VCaP (cell line): ENCODE measurements around the gene RNF208.
A peak's percentile ranks its signal among the peaks of the same experiment; 100 is the strongest.

ENCODE experiments used
- H3K27ac ChIP-seq: fragments of 450-650 bp; 2 replicates; pipeline ENCODE4 v1.5.1; 2017
- TF ChIP-seq, protein P1 (sequence below): fragments of 450-650 bp; conservative IDR thresholded peaks from 2 replicates; pipeline ENCODE4 v1.5.1; 2017; ENCODE audit warnings: mild to moderate bottlenecking, moderate library complexity

The RNF208 gene, protein sequence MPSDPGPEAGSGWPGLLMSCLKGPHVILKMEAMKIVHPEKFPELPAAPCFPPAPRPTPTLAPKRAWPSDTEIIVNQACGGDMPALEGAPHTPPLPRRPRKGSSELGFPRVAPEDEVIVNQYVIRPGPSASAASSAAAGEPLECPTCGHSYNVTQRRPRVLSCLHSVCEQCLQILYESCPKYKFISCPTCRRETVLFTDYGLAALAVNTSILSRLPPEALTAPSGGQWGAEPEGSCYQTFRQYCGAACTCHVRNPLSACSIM

DNA sequence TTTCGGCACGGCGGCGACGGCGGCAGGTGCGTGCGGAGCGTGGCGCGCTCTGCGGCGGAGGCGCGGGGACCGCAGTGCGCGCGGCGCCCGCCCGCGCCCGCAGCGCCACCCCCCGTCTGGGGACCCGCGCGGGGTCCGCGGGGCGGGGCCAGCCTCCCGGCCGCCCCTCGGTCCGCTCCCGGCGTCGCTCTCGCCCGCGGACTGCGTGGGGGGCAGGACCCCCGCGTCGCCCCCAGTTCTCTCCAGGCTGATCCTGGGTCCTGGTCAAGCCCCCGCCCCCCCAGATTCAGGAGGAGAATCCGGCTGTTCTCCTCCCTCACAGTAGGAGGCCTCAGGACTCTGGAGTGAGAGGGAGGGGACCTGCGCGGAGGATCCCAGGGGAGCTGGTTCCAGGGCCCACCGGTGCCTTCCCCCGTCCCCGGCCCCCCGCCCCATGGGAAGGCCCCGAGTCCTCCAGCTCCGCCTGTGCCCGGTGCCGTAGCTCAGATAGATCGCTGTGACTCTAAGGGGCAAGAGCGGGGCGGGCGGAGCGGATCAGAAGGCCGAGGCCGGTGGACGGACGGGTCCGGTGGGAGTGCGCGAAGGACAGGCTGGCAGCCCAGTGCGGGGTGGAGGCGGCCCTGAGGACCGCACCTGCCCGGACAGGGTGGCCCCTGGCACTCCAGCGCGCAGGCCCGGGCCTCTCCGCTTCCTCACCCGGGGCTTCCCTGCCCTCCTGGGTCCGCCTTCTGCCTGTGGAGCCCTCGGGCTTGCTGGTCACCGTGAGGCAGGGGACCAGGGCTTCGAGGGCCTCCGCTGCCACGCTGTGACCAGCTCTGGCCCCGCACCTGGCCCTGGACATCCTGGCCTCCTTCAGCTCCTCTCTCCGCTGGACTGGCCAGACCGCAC is at the start of gene RNF208:
Gene RNF208, minus strand, starts transcription at position 51 of the 888 bp plus-strand sequence. CDS start 1,028 bp downstream, outside the sequence.
- peak within 1 kb of the TSS; percentile 97 for H3K27ac ChIP-seq
- TF ChIP-seq, protein P1, sequence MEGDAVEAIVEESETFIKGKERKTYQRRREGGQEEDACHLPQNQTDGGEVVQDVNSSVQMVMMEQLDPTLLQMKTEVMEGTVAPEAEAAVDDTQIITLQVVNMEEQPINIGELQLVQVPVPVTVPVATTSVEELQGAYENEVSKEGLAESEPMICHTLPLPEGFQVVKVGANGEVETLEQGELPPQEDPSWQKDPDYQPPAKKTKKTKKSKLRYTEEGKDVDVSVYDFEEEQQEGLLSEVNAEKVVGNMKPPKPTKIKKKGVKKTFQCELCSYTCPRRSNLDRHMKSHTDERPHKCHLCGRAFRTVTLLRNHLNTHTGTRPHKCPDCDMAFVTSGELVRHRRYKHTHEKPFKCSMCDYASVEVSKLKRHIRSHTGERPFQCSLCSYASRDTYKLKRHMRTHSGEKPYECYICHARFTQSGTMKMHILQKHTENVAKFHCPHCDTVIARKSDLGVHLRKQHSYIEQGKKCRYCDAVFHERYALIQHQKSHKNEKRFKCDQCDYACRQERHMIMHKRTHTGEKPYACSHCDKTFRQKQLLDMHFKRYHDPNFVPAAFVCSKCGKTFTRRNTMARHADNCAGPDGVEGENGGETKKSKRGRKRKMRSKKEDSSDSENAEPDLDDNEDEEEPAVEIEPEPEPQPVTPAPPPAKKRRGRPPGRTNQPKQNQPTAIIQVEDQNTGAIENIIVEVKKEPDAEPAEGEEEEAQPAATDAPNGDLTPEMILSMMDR = no peak

DNA sequence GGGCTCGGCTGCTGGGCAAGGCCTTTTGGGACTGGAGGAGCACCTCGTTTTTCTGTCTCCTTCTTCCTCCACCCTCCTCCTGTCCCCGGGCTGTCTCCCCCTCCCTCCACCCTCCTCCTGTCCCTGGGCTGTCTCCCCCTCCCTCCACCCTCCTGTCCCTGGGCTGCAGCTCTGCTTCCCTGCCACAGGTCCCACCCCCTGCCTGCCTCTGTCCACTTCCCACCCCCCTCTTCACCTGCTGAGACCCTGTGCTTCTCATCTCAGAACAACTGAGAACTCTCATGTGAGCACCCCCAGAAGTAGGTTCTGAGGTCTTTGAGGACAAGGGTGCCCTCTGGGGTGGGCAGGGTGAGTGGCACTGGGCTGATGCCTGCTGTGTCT is 49.6 kb upstream of the RNF208 start:
- TF ChIP-seq, protein P1 = no peak
- H3K27ac ChIP-seq = peak overlapping the region; percentile 99

DNA sequence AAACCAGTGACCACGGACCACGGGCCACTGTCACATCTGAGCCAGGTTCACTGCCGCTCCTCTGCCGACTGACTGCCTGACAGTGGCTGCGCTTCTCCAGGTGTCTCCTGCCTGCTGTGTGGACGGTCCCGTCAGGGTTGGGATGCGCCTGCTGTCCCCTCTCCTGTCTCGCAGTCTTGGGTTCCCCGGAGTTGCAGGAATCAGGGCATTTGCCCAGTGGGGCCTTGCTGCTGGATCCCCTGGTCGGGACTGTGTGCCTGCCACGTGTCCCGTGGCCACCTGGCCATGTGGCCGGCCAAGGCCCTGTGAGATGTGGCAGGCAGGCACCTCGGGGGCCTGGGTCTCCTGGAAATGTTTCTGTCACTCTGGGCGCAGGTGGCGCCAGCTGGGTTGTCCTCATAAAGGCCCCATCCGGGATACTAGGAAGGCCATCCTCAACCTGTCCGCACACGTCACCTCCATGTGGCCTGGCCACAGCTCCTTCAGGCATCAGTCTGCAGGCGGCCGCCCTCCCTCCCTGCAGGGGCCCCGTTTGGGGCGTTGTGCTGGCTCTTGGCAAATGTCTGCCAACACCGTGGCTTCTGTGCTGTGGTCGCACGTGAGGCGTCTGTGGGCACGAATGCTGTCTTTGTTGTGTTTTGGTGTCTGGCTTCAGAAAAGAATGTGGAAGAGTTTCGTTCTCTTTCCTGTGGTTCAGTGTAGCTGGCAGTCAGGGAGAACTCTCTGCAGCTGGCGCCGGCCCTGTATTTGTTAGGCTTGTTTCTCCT is 49.1 kb upstream of the RNF208 start:
- TF ChIP-seq, protein P1 = no peak
- H3K27ac ChIP-seq = peak overlapping the region; percentile 99

DNA sequence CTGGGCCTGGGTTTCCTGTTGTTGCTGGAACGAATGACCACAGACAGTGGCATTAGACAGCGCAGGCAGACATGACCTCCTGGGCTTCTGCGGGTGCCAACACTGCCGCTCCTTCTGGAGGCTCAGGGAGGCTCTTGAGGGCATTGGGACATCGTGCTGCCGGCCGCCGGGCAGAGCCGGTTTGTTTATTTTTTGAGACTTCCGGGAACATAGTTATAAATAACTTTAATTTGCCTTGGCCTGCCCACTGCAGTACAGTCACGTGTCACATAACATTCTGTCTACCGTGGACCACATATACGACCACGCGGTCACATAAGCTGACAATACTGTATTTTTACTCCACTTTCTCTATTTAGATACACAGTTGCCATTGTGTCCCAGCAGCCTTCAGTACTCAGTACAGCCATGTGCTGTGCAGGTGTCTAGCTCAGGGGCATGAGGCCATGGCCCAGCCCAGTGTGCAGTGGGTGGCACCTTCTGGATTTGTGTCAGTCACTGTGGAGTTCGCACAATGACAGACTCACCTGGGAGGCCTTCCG is 47.3 kb upstream of the RNF208 start:
- TF ChIP-seq, protein P1 = no peak
- peak overlapping the region; percentile 99 for H3K27ac ChIP-seq

- H3K27ac ChIP-seq = peak overlapping the region; percentile 99
- TF ChIP-seq, protein P1 = no peak
Measured at GRCh38 chr9:137268538-137269201, 46.6 kb upstream of the RNF208 start.

DNA sequence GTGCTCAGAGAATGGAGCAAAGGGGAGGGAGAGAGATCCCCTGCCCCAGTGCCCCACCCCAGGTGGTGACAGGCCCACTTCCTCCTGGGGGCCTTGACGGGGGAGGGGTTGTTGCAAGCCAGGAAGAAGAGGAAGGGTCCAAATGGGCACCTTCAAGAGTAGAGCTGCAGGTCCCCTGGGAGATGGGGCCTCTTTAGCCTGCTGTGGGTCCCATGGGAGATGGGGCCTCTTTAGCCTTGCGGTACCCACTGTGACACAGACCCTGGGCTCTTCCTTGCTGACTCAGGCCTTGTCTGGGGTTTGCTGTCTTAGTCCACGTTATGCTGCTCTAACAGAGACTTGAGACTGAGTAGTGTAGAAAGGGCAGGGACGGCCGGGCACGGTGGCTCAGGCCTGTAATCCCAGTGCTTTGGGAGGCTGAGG is 45.9 kb upstream of the RNF208 start:
- TF ChIP-seq, protein P1 = no peak
- peak overlapping the region; percentile 99 for H3K27ac ChIP-seq
